Central memory CD4-positive, alpha-beta T cell (primary cell): ENCODE measurements around the gene PTPN3.
"Not testable (repeated sequence)": the region's sequence is repeated elsewhere in the genome, so short reads cannot be mapped to it uniquely, and the experiment has no call there.

ENCODE experiments used
- DNase-seq: peaks from one replicate; pipeline ENCODE4 v3.0.0; 2022
- total RNA-seq, 3 experiments: gene quantifications; one replicate each; lab custom pipeline; 2026; lab: John Stamatoyannopoulos, UW

The PTPN3 gene
- total RNA-seq: 0 to 0.19 (median 0) reads per million in 3 experiments

DNA sequence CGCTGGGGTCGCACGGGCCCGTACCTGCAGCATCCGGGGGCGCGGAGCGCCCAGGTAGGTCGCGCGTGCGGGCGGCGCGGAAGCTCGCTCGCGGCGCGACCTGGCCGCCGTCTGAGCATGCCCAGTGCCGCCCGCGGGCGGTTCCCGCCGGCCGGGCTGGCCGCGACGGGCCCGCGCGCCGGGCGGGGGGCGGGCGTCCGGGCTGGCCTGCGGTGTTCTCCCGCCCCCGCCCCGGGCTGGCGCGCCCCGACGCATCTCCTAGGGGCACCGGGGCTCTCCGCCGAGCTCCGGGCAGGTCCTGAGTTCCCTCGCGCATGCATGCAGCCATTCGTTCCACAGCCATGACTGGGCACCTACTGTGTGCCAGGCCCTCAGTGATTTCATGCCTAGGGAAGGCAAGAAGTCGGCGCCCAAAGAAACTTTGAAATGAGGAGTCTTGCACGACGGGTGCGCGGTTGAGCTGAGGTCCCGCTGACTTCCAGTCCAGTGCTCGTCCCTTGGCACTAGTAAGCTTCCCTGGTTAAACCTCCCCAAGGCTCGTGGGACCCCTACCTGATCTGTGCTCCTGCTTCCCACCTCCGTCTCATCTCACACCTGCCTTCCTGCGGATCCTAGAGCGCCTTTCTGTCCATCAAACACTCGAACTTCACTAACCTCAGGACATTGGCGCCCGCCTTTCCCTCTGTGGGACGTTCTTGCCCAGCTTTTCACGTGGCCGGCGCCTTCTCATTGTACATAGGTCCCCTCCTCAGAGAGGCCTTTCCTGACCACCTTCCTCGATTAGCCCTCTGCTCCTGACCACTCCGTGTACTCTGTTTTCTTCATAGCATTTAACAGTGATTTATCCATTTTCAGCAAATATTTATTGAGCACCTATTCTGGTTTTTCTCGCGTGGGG lies at the start of gene PTPN3:
TSS of gene PTPN3 (minus strand) at position 113 of the 898 bp plus-strand sequence. CDS start 34,873 bp downstream, outside the sequence.
- DNase-seq: no peak

DNA sequence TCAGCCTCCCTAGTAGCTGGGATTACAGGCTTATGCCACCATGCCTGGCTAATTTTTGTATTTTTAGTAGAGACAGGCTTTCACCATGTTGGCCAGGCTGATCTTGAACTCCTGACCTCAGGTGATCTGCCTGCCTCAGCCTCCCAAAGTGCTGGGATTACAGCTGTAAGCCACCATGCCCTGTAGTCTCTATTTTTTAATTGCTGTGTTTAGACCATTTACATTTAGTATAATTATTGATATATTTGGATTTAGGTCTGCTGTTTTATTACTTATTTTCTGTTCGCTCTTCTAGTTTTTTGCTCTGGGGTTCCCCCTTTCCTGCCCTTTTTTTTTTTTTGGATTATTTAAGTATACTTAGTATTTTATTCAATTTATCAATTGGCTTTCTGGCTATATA lies 46.8 kb upstream of the PTPN3 start:
- not testable (repeated sequence) for DNase-seq

GRCh38 chr9:109542922-109543321 lies 44.8 kb upstream of the PTPN3 start:
- no peak for DNase-seq

DNA sequence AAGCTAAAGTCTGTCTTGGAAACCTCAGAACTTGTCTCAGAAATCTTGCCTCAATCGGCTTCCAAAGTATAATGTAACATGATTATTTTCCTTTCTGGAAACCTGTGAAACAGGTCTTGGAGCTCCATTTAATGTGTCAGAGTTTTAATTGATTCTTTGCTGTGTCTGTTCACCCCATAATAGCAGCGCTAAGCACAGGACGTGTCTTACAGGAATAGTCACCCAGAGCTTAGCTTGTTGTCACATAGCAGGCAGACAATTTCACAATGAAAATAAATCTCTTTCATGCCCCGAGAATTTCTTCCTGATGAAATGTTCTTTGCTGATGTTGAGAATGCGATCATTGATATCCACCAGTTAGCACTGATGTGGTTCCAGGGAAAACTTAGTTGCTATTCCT lies 40.2 kb upstream of the PTPN3 start:
- DNase-seq: no peak

GRCh38 chr9:109537288-109537687 lies 39.2 kb upstream of the PTPN3 start:
- no peak for DNase-seq

GRCh38 chr9:109536859-109537258 lies 38.8 kb upstream of the PTPN3 start:
- no peak for DNase-seq

DNA sequence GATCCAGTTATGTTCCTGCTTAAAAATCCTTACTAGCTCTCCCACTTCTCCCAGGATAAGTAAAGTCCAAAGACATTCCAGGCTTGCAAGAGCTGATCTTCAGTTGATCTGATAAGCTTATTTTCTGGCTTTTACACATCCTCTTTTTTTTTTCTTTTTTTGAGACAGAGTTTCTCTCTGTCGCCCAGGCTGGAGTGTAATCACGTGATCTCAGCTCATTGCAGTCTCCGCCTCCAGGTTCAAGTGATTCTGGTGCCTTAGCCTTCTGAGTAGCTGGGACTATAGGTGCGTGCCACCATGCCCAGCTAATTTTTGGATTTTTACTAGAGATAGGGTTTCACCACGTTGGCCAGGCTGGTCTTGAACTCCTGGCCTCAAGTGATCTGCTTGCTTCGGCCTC lies 37.3 kb upstream of the PTPN3 start:
- no peak for DNase-seq

- no peak for DNase-seq
Measured at GRCh38 chr9:109534151-109534550, 36.0 kb upstream of the PTPN3 start.

DNA sequence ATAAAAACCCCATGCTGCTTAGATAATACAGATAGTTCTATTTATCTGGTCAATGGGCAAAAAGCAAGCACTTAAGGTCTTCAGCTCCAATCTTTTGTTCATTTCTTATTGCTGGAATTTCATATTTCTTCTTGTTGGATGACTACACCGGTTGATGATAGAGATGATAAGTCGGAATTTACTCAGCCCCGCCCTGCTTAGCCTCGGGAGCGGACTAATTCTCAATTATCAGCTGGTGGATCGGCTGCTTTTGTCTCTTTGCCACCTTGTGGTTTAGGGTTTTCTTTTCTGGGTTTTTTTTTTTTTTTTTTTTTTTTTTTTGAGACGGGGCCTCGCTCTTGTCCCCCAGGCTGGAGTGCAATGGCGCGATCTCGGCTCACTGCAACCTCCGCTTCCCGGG lies 34.5 kb upstream of the PTPN3 start:
- not testable (repeated sequence) for DNase-seq

DNA sequence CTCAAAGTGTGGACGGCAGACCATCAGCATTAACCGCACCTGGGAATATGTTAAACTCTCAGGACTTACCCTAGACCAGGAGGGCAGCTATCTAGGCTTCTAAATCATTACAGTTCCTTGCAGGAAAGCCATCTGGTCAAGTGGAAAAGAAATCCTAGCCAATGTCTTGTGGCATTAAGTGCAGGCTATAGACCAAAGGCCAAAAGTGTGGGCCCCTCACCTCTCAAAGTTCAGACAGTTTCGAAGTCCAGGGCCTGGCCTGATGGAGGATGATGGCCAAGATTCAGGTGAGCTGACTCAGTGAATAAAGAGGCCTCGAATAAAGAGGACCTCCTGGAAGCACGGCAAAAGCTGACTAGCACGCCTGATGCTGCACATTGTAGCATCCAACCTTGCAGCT lies 24.0 kb upstream of the PTPN3 start:
- DNase-seq: no peak

DNA sequence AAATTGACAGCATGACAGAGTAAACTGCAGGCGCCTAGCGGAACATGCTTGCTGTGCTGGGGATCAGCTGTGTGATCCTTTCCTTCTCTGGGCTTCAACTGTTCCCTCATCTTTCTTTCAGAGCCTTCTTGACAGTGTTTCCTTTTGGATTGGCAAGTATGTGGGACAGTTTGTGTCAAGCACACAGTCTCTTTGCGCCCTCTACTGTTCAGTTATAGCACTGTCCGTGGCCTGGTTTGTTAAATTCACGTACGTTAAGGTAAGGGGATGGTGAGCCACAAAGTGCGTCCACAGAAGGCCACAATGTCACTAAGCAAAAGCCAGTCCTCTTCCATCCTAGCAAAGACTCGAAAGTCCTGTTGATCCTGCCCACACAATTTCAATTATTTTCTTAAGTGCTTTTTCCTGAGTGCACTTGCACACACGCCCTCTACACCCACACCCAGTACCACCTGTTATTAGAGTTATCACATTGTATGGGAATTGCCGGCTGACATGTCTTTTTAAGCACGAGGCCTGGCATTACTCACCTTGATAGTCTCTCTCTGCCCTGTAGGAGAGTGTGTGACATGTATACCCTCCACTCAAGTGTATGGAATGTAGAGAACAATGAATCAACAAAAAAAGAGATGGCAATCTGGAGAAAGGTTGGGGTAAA lies 22.5 kb upstream of the PTPN3 start:
- no peak for DNase-seq

GRCh38 chr9:109519366-109519765 lies 21.3 kb upstream of the PTPN3 start:
- DNase-seq: no peak

DNA sequence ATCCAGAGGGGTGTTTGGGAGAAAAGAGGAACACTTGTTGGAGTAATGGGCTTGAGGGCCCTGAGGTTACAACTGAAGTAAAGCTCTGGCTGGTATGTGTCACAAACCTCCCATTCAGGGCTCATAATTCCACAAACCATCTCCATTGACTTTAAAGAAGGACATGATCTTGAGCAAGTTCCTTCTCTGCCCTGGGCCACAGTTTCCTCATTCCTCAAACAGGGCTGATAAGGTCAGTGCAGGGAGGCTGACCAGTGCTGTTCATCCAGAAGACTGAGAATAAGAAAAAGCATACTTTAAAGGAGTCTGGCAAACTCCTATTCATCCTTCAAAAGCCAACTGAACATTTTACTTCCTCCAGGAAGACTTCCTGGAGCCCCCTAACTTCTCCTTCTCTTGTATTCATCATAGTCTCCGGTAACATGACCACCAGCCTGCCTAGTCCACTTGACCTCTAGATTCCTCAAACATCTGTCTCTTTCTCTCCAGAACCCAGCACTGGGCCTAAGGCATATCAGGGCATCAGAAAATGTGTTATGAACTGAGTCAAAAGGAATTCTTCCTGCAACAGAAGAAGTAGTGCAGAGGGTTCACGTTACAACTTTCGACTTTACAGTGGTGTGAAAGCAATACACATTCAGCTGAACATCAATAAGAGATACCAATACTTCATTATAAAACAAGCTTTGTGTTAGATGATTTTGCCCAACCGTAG lies 20.7 kb upstream of the PTPN3 start:
- no peak for DNase-seq

DNA sequence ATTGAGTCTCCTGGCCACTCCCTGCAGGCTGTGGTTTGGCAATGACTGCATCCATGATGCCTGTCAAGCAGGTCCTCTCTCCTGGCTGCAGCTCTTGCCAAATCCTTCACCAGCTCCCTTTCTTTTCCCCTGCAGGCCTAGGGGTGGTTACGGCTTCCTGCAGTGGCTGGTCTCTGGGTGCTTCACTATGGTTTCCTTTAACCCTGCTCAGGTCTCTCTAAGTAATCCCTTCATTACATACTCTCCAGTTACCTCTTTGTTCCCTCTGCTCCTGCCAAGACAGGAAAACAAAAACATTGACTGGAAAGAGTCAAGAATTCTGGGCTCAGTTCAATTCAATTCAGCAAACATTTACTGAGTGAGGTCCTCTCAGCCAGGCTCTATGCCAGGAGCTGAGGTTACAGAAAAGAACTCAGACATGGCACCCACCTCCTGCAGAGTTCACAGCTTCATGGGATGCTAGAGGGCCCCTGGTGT lies 19.8 kb upstream of the PTPN3 start:
- DNase-seq: no peak

DNA sequence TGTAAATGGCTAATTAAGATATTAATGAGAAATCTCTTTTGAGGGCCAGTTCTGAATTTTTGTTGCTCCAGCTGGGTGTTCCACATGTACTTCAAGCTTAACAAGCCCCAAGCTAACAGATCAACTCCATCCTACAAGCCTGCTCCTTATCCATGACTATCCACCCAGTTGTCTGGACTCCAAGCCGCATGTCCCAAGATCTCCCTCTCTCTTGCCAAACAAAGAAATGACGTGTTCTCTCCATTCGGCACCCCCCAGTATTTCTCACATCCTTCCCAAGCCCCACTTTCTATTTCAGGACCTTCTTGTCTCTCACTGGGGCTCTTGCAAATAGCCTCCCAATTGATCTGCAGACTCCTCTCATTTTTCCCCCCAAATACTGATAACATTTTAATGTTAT lies 15.8 kb upstream of the PTPN3 start:
- no peak for DNase-seq

DNA sequence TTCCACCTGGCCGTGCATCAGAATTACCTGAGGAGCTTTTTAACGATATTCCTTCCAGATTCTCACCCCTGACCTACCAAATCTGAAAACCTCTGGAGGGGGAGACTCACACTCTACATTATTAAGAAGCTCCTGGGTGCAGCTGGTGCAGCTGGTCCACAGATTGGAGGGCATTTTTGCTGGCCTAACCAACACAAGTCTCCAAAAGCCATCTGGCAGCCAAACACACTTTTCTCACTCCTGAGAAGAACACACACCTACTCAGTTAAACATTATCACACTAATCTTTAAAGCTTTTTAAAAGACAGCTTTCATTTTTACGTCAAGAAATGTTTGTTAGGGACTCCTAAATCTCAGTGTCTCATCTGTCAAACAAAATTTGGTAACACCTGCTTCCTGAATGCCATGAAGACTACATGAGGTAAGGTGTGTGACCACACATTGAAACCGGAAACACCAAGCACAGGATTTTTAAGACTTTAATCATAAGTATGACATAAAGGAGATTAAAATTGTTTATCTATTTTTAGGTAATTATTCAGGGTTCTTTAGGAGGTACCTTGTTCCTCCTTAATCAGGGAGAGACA lies 14.2 kb upstream of the PTPN3 start:
- DNase-seq: no peak

- no peak for DNase-seq
Measured at GRCh38 chr9:109510506-109510905, 12.4 kb upstream of the PTPN3 start.

DNA sequence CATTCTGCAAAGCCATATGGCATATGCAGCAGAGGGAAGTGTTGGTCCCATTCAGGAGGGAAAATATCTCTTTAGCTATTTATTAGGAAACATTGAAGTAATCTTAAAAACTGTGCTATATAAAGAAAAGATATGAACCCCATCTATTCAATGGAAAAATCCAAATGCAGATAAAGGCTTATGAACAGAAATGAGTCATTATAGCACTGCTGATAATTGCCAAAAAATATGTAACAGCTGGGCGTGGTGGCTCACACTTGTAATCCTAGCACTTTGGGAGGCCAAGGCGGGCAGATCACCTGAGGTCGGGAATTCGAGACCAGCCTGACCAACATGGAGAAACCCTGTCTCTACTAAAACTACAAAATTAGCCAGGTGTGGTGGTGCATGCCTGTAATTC lies 11.9 kb upstream of the PTPN3 start:
- not testable (repeated sequence) for DNase-seq

DNA sequence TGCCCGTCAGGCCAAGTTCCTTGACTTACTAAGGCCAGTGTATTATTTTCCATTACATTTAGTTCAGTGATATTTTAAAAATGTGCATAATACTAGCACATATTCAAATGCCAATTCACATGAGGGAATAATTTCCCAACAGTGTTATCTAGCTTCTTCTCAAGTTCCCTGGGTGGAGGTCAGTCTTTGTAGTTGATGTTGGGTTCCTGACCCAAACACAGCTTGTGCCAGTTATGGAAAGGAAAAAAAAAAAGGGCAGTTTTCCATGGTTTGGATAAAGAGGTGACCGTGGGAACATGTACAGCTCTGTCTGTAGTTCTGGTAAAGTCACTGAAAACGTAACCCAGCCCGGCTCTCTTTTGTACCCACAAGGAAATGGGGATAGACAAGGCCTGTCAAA lies 11.5 kb upstream of the PTPN3 start:
- no peak for DNase-seq

DNA sequence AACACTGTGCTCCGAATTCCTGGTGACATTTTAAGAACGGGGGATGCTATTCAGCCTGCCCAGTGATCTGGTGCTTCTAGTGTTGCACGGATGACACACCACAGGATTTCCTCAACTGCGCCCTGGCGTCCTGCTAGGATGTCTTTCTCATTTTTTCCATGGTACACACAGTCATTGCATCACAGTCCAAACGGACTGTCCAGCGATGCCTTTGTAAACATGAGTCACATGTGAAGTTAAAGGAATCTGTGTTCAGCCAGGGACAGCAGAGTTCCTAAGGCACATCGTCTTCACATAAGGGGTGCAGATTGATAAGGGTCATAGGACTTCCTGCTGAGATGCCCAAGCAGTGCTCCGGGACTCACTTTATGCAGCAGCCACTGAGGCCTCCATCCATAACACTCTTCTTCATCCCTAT lies 9.3 kb upstream of the PTPN3 start:
- no peak for DNase-seq

DNA sequence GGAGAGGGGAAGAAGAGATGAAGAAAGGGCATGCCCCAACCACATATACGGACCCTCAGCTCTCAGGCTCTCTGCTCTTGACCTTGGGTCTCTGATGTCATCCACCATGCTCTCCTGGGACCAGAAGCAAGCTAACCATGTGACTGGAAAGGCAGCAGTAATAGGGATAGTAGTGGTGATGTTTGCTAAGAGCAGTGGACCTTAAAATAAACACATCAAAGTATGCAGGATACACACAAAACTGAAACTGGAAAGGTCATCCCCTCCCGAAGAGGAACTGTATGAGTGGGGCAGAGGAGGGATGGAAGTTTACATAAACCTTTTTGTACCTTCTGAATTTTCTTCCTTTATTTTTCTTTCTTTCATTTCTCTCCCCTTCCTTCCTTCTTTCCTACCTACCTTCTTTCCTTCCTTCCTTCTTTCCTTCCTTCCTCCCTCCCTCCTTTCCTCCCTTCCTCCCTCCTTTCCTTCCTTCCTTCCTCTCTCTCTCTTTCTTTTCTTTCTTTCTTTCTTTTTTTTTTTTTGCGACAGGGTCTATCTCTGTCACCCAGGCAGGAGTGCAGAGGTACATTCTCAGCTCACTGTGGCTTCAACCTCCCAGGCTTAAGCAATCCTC lies 8.1 kb upstream of the PTPN3 start:
- DNase-seq: no peak

DNA sequence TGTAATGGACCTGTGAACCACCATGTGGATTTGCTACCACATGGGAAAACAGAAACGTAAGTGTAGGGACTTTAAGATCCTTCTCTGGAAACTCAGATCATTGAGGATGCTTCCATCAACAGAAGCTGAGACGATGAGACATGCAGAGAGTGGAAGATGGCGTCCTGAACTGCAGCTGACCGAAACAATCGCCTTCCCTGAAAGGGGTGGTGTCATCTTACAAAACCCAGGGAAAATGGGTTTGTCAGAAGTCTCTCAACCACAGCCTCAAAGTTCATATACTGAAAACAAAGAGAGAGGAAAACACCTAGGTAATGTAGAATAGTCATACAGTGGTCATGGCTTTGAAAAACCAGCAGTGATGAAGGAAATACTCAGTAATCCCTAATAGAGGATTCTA lies 6.6 kb upstream of the PTPN3 start:
- DNase-seq: no peak
